ENCODE measurements around the gene PRORP. TPM values are rescaled to one million over a fixed set of nuclear protein-coding genes. Genes with fewer than 3 reads are reported as not detected.

PRORP gene
- polyA plus RNA-seq (2012; ENCODE audit: insufficient read length, low read depth): 7.3 TPM

- TF ChIP-seq POLR2AphosphoS5 (IDR thresholded peaks at IDR 0.05; ENCODE audit: low read depth, low read length): peak; percentile 62
- TF ChIP-seq FOXP2 (optimal IDR thresholded peaks at IDR 0.05; ENCODE audit: borderline replicate concordance, extremely low read depth, extremely low read length, insufficient read depth): no peak
Measured at GRCh38 chr14:35121887-35122695, at the start of gene PRORP, which contains the start of gene PPP2R3C. Gene PRORP, plus strand, starts transcription at chr14:35122552. Its CDS starts 694 bp downstream, at chr14:35123246. Gene PPP2R3C, minus strand, starts transcription at chr14:35121990. Its CDS starts 31 bp downstream, at chr14:35121959.

GRCh38 chr14:35073486-35073885 lies 48.9 kb upstream of the PRORP start:
- TF ChIP-seq TAF1 (IDR thresholded peaks at IDR 0.05; ENCODE audit: borderline replicate concordance, insufficient read depth, low read length) (no peak), SIN3A (IDR thresholded peaks at IDR 0.05; ENCODE audit: borderline replicate concordance, insufficient read depth, low read length) (no peak), POLR2AphosphoS5 (IDR thresholded peaks at IDR 0.05; ENCODE audit: low read depth, low read length) (no peak), REST (IDR thresholded peaks at IDR 0.05; ENCODE audit: insufficient read depth in 1 of 2, low read depth in 2 of 2, low read length in 2 of 2) (no peak), FOXP2 (optimal IDR thresholded peaks at IDR 0.05; ENCODE audit: borderline replicate concordance, extremely low read depth, extremely low read length, insufficient read depth) (no peak)

GRCh38 chr14:35078082-35078481 lies 44.3 kb upstream of the PRORP start:
- no peak for TF ChIP-seq SIN3A (IDR thresholded peaks at IDR 0.05; ENCODE audit: borderline replicate concordance, insufficient read depth, low read length)
- TF ChIP-seq TAF1 (IDR thresholded peaks at IDR 0.05; ENCODE audit: borderline replicate concordance, insufficient read depth, low read length): no peak
- no peak for TF ChIP-seq REST (IDR thresholded peaks at IDR 0.05; ENCODE audit: insufficient read depth in 1 of 2, low read depth in 2 of 2, low read length in 2 of 2)
- no peak for TF ChIP-seq FOXP2 (optimal IDR thresholded peaks at IDR 0.05; ENCODE audit: borderline replicate concordance, extremely low read depth, extremely low read length, insufficient read depth)
- no peak for TF ChIP-seq POLR2AphosphoS5 (IDR thresholded peaks at IDR 0.05; ENCODE audit: low read depth, low read length)

GRCh38 chr14:35079742-35080141 lies 42.6 kb upstream of the PRORP start:
- no peak for TF ChIP-seq FOXP2 (optimal IDR thresholded peaks at IDR 0.05; ENCODE audit: borderline replicate concordance, extremely low read depth, extremely low read length, insufficient read depth)
- TF ChIP-seq TAF1 (IDR thresholded peaks at IDR 0.05; ENCODE audit: borderline replicate concordance, insufficient read depth, low read length): no peak
- no peak for TF ChIP-seq POLR2AphosphoS5 (IDR thresholded peaks at IDR 0.05; ENCODE audit: low read depth, low read length)
- TF ChIP-seq REST (IDR thresholded peaks at IDR 0.05; ENCODE audit: insufficient read depth in 1 of 2, low read depth in 2 of 2, low read length in 2 of 2): no peak
- no peak for TF ChIP-seq SIN3A (IDR thresholded peaks at IDR 0.05; ENCODE audit: borderline replicate concordance, insufficient read depth, low read length)

GRCh38 chr14:35083530-35084150 lies 38.7 kb upstream of the PRORP start:
- TF ChIP-seq TAF1 (IDR thresholded peaks at IDR 0.05; ENCODE audit: borderline replicate concordance, insufficient read depth, low read length): no peak
- no peak for TF ChIP-seq SIN3A (IDR thresholded peaks at IDR 0.05; ENCODE audit: borderline replicate concordance, insufficient read depth, low read length)
- TF ChIP-seq REST (IDR thresholded peaks at IDR 0.05; ENCODE audit: insufficient read depth in 1 of 2, low read depth in 2 of 2, low read length in 2 of 2): no peak
- TF ChIP-seq FOXP2 (optimal IDR thresholded peaks at IDR 0.05; ENCODE audit: borderline replicate concordance, extremely low read depth, extremely low read length, insufficient read depth): no peak
- no peak for TF ChIP-seq POLR2AphosphoS5 (IDR thresholded peaks at IDR 0.05; ENCODE audit: low read depth, low read length)

All from PFSK-1 (cell line).